Lower leg skin (tissue), 3 donors: ENCODE data around the gene CDK1.

ENCODE experiments used
- POLR2A ChIP-seq, 2 donors: fragments of 450-650 bp; IDR thresholded peaks; one replicate each; pipeline ENCODE4 v1.6.1; 2016 to 2017; ENCODE audit warnings: antibody characterized with exemption in 2 of 2, mild to moderate bottlenecking in 1 of 2, moderate library complexity in 1 of 2
- TF ChIP-seq, protein P1 (sequence below), 3 donors: fragments of 450-650 bp; IDR thresholded peaks; one replicate each; pipeline ENCODE4 v1.5.1; 2016; ENCODE audit warnings: antibody characterized with exemption in 3 of 3, mild to moderate bottlenecking in 3 of 3, moderate library complexity in 2 of 3

- TF ChIP-seq, protein P1, sequence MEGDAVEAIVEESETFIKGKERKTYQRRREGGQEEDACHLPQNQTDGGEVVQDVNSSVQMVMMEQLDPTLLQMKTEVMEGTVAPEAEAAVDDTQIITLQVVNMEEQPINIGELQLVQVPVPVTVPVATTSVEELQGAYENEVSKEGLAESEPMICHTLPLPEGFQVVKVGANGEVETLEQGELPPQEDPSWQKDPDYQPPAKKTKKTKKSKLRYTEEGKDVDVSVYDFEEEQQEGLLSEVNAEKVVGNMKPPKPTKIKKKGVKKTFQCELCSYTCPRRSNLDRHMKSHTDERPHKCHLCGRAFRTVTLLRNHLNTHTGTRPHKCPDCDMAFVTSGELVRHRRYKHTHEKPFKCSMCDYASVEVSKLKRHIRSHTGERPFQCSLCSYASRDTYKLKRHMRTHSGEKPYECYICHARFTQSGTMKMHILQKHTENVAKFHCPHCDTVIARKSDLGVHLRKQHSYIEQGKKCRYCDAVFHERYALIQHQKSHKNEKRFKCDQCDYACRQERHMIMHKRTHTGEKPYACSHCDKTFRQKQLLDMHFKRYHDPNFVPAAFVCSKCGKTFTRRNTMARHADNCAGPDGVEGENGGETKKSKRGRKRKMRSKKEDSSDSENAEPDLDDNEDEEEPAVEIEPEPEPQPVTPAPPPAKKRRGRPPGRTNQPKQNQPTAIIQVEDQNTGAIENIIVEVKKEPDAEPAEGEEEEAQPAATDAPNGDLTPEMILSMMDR (IDR thresholded peaks at IDR 0.05), result no peak
- TF ChIP-seq POLR2A (IDR thresholded peaks at IDR 0.05), result no peak
Measured at GRCh38 chr10:60803433-60803832, 25.2 kb downstream of the CDK1 start.
